ENCODE measurements around the gene MELK.

MELK gene

GRCh38 chr9:36598273-36598672 lies 25.6 kb downstream of the MELK start:
- TF ChIP-seq CTCF (conservative IDR thresholded peaks at IDR 0.05; ENCODE audit: control insufficient read depth, insufficient read depth, low read depth, low read length) = no peak
- peak; percentile 66 for DNase-seq (ENCODE audit: low read depth)

GRCh38 chr9:36603006-36603405 lies 30.3 kb downstream of the MELK start:
- peak; percentile 41 for DNase-seq (ENCODE audit: low read depth)
- TF ChIP-seq CTCF (conservative IDR thresholded peaks at IDR 0.05; ENCODE audit: control insufficient read depth, insufficient read depth, low read depth, low read length) = no peak
- H3K4me3 ChIP-seq (ENCODE audit: control insufficient read depth, low read depth, low read length) = no peak overlapping the region

More at GRCh38 chr9:36598273-36598672, 25.6 kb downstream of the MELK start:
- no peak overlapping the region for H3K4me3 ChIP-seq (ENCODE audit: control insufficient read depth, low read depth, low read length)

- no peak overlapping the region for H3K4me3 ChIP-seq (ENCODE audit: control insufficient read depth, low read depth, low read length)
- DNase-seq (ENCODE audit: low read depth) = no peak
- no peak for TF ChIP-seq CTCF (conservative IDR thresholded peaks at IDR 0.05; ENCODE audit: control insufficient read depth, insufficient read depth, low read depth, low read length)
Measured at GRCh38 chr9:36609306-36609705, 36.6 kb downstream of the MELK start.

- no peak for TF ChIP-seq CTCF (conservative IDR thresholded peaks at IDR 0.05; ENCODE audit: control insufficient read depth, insufficient read depth, low read depth, low read length)
- DNase-seq (ENCODE audit: low read depth) = no peak
Measured at GRCh38 chr9:36622121-36622520, 49.4 kb downstream of the MELK start.

GRCh38 chr9:36623280-36623679 lies 50.6 kb downstream of the MELK start:
- no peak for TF ChIP-seq CTCF (conservative IDR thresholded peaks at IDR 0.05; ENCODE audit: control insufficient read depth, insufficient read depth, low read depth, low read length)
- peak; percentile 68 for DNase-seq (ENCODE audit: low read depth)
- H3K4me3 ChIP-seq (ENCODE audit: control insufficient read depth, low read depth, low read length) = no peak overlapping the region

More at GRCh38 chr9:36622121-36622520, 49.4 kb downstream of the MELK start:
- H3K4me3 ChIP-seq (ENCODE audit: control insufficient read depth, low read depth, low read length) = no peak overlapping the region

GRCh38 chr9:36625006-36625615 lies 52.4 kb downstream of the MELK start:
- H3K4me3 ChIP-seq (ENCODE audit: control insufficient read depth, low read depth, low read length) = no peak overlapping the region
- peak; percentile 88 for DNase-seq (ENCODE audit: low read depth)
- no peak for TF ChIP-seq CTCF (conservative IDR thresholded peaks at IDR 0.05; ENCODE audit: control insufficient read depth, insufficient read depth, low read depth, low read length)

- peak; percentile 57 for TF ChIP-seq CTCF (conservative IDR thresholded peaks at IDR 0.05; ENCODE audit: control insufficient read depth, insufficient read depth, low read depth, low read length)
- peak; percentile 42 for DNase-seq (ENCODE audit: low read depth)
Measured at GRCh38 chr9:36632892-36633291, 60.2 kb downstream of the MELK start.

More at GRCh38 chr9:36632892-36633291, 60.2 kb downstream of the MELK start:
- no peak overlapping the region for H3K4me3 ChIP-seq (ENCODE audit: control insufficient read depth, low read depth, low read length)
